Stomach (tissue), 9 donors: ENCODE measurements around the gene C5orf47. TPM values are rescaled to one million over a fixed set of nuclear protein-coding genes. Genes with fewer than 3 reads are reported as not detected.

ENCODE experiments used
- DNase-seq, 2 donors: peaks; one replicate each; pipeline versions ENCODE4 v3.0.0 to v3.0.0-alpha.2; 2013 to 2019
- H3K27ac ChIP-seq, 5 donors: fragments of 200-600 bp in 4 of 5; sonication (generic) in 4 of 5; one replicate each; pipeline ENCODE4 v1.5.1; 2013 to 2019; ENCODE audit warnings: mild to moderate bottlenecking in 1 of 5, moderate library complexity in 1 of 5
- H3K27me3 ChIP-seq, 3 donors: fragments of 200-600 bp; sonication (generic); one replicate each; pipeline ENCODE4 v1.5.1; 2017 to 2019; ENCODE audit warnings: mixed run types in 1 of 3
- H3K36me3 ChIP-seq, 4 donors: fragments of 200-600 bp; sonication (generic); 1 replicate in 3 of 4; 2 replicates in 1 of 4; pipeline ENCODE4 v1.5.1; 2016 to 2019
- H3K4me1 ChIP-seq, 4 donors: fragments of 200-600 bp; sonication (generic); one replicate each; pipeline ENCODE4 v1.5.1; 2016 to 2019
- H3K4me3 ChIP-seq, 4 donors: fragments of 200-600 bp; sonication (generic) in 3 of 4; one replicate each; pipeline ENCODE4 v1.5.1; 2016 to 2019; ENCODE audit warnings: mild to moderate bottlenecking in 1 of 4
- H3K9me3 ChIP-seq, 4 donors: fragments of 200-600 bp; sonication (generic); one replicate each; pipeline ENCODE4 v1.5.1; 2016 to 2019
- CTCF ChIP-seq, 7 experiments: fragments of 450-650 bp in 4 of 7; fragments of 200-600 bp in 3 of 7; sonication (generic) in 3 of 7; IDR thresholded peaks; one replicate each; pipeline ENCODE4 v1.5.1; 2016 to 2019; ENCODE audit warnings: antibody characterized with exemption in 7 of 7, control low read depth in 2 of 7, mild to moderate bottlenecking in 1 of 7
- EP300 ChIP-seq: sonication (generic); formaldehyde crosslinking; IDR thresholded peaks from one replicate; pipeline ENCODE4 v1.6.1; 2017; ENCODE audit warnings: antibody characterized with exemption
- POLR2A ChIP-seq, 4 donors: fragments of 450-650 bp; IDR thresholded peaks; one replicate each; pipeline ENCODE4 v1.6.1; 2016; ENCODE audit warnings: antibody characterized with exemption in 4 of 4, control low read depth in 2 of 4, mild to moderate bottlenecking in 1 of 4, moderate library complexity in 1 of 4
- POLR2AphosphoS5 ChIP-seq, 3 donors: sonication (generic); formaldehyde crosslinking; IDR thresholded peaks; one replicate each; pipeline ENCODE4 v1.6.1; 2016; ENCODE audit warnings: antibody characterized with exemption in 3 of 3
- WGBS, 5 donors: extraction: QIAGEN DNeasy Blood & Tissue Kit in 3 of 5; methylation state at CpG; one replicate each; pipeline versions ENCODE4 v1.1.5 to v1.1.7; 2013 to 2018; 5-methylcytosine and 5-hydroxymethylcytosine counted together
- intact Hi-C: fragments of 100-400 bp; cut with DNase I; formaldehyde crosslinking; loops from one replicate; pipeline ENCODE4 v1.15.1; 2023; ENCODE audit warnings: low total_unique reads
- polyA plus RNA-seq, 3 donors: library from polyadenylated mRNA; stranded (reverse); fragments of 200-250 nt; gene quantifications; one replicate each; pipeline ENCODE4 v1.2.3, GENCODE V29; 2013
- total RNA-seq, 5 donors: library from RNA; depleted of rRNA; stranded (reverse); fragments of >200 nt; gene quantifications; one replicate each; pipeline versions ENCODE4 v1.1.0 to v1.2.3, GENCODE V29; 2014 to 2016
- donor health status: healthy with polysubstance abuse.
- donor health status: Bipolar disorder and iron deficiency.
- donor health status: healthy.

The C5orf47 gene
- total and polyA plus RNA-seq, 8 donors, result not detected

GRCh38 chr5:173967241-173967640, 21.7 kb upstream of the C5orf47 start:
- Histone ChIP-seq H3K27me3 (no peaks in the 10 kb centered on the region), H3K36me3 (no peaks in the 10 kb centered on the region), H3K4me3 (no peak overlapping the region), H3K4me1 (peaks cover 0 to 11% (median 5%) of the 10 kb centered on the region in 4 donors), H3K27ac (no peak overlapping the region), H3K9me3 (no peaks in the 10 kb centered on the region)
- 48 to 63% (median 59%) methylated on average over 4 of the region's 4 CpGs for WGBS, 5 donors
- no peak for DNase-seq
- TF ChIP-seq POLR2A (IDR thresholded peaks at IDR 0.05) (no peak), EP300 (no peak), POLR2AphosphoS5 (IDR thresholded peaks at IDR 0.05) (no peak)
- intact Hi-C loops, result no loop called here

GRCh38 chr5:173968154-173968797, 20.7 kb upstream of the C5orf47 start:
- Histone ChIP-seq H3K9me3 (no peaks in the 10 kb centered on the region), H3K4me3 (no peak overlapping the region), H3K27ac (no peak overlapping the region), H3K4me1 (peaks cover 1 to 18% (median 13%) of the 10 kb centered on the region in 4 donors), H3K36me3 (no peaks in the 10 kb centered on the region), H3K27me3 (no peaks in the 10 kb centered on the region)
- intact Hi-C loops, result no loop called here
- no peak for TF ChIP-seq POLR2A (IDR thresholded peaks at IDR 0.05)
- no peak for TF ChIP-seq EP300
- no peak for TF ChIP-seq CTCF (IDR thresholded peaks at IDR 0.05)
- TF ChIP-seq POLR2AphosphoS5 (IDR thresholded peaks at IDR 0.05), result no peak
- DNase-seq, result peak in 1 of 2 donors; percentile 28
- WGBS, 5 donors, result 67 to 81% (median 76%) methylated on average over 9 of the region's 9 CpGs

- intact Hi-C loops, result loop anchor here (5.0 kb wide), 1 partner anchor 352 kb away; the partner anchor contains the start of gene BOD1
- Histone ChIP-seq H3K36me3 (no peaks in the 10 kb centered on the region), H3K9me3 (no peaks in the 10 kb centered on the region), H3K4me3 (no peak overlapping the region), H3K27ac (no peak overlapping the region), H3K4me1 (peaks cover 7 to 15% (median 14%) of the 10 kb centered on the region in 4 donors), H3K27me3 (no peaks in the 10 kb centered on the region)
- peak in 1 of 2 donors; percentile 36 for DNase-seq
- TF ChIP-seq CTCF (IDR thresholded peaks at IDR 0.05), result no peak
- no peak for TF ChIP-seq EP300
- TF ChIP-seq POLR2A (IDR thresholded peaks at IDR 0.05), result no peak
- no peak for TF ChIP-seq POLR2AphosphoS5 (IDR thresholded peaks at IDR 0.05)
- WGBS, 5 donors, result 60 to 76% (median 71%) methylated on average over 12 of the region's 12 CpGs
Observed at GRCh38 chr5:173969167-173970049, 19.6 kb upstream of the C5orf47 start.

- H3K4me3 ChIP-seq, result no peak overlapping the region
- WGBS, 5 donors, result 75 to 86% (median 84%) methylated on average over 18 of the region's 18 CpGs
- intact Hi-C loops, result loop anchor here (5.0 kb wide), 1 partner anchor 354 kb away; the partner anchor contains the start of gene BOD1
- TF ChIP-seq EP300 (no peak), POLR2AphosphoS5 (IDR thresholded peaks at IDR 0.05) (no peak), CTCF (IDR thresholded peaks at IDR 0.05) (no peak), POLR2A (IDR thresholded peaks at IDR 0.05) (no peak)
- H3K27ac ChIP-seq, result no peak overlapping the region
- no peaks in the 10 kb centered on the region for H3K9me3 ChIP-seq
- DNase-seq, result no peak
- H3K27me3 ChIP-seq, result no peaks in the 10 kb centered on the region
- peaks cover 7 to 15% (median 14%) of the 10 kb centered on the region in 4 donors for H3K4me1 ChIP-seq
- H3K36me3 ChIP-seq, result no peaks in the 10 kb centered on the region
Observed at GRCh38 chr5:173970878-173971650, 17.9 kb upstream of the C5orf47 start.
